ENCODE results near the gene EGLN1. TPM values are rescaled to one million over a fixed set of nuclear protein-coding genes. Genes with fewer than 3 reads are reported as not detected.

EGLN1 gene
- total RNA-seq, 1 experiment from 2014 or later, result 29.0 TPM

- in situ Hi-C loops (cut with HindIII; ENCODE audit: low pct_unique_long_range_greater_than_20kb, low sequenced_read_pairs) (no loop called here), intact Hi-C loops (cut with micrococcal nuclease; ENCODE audit: unreplicated experiment) (loop anchor here (5.0 kb wide), 1 partner anchor 61 kb away; no protein-coding TSS in a partner anchor)
- Histone ChIP-seq H3K27me3 (ENCODE audit: control insufficient read depth, insufficient read depth, low read length) (no peaks in the 10 kb centered on the region), H3K36me3 (ENCODE audit: control insufficient read depth, insufficient read depth, low read length) (peaks cover 4% of the 10 kb centered on the region; the same call in 1 of the 2 replicates), H3K4me1 (ENCODE audit: control insufficient read depth, insufficient read depth, low read length) (peaks cover 32% of the 10 kb centered on the region), H3K4me3 (ENCODE audit: low read depth in 2 of 2, low read length in 2 of 2) (peak overlapping the region; percentile 65 to 72), H3K27ac (ENCODE audit: low read length) (no peak overlapping the region), H3K9me3 (ENCODE audit: control insufficient read depth, insufficient read depth, low read depth, low read length) (no peaks in the 10 kb centered on the region)
- ChIA-PET CTCF (interaction anchor here (0.6 kb wide), 1 partner anchor 131 kb away, joined by 3 read pairs; no protein-coding TSS in a partner anchor), POLR2A (no interaction called here)
- no TSS peak for BruUV-seq (replicated peaks)
- ATAC-seq, result no peak
- DNase-seq (ENCODE audit: low read depth, low spot score), result no peak
- TF ChIP-seq TCF7L2 (IDR thresholded peaks at IDR 0.05; ENCODE audit: low read depth, low read length) (no peak), CTCF (IDR thresholded peaks at IDR 0.05) (no peak), SIN3A (IDR thresholded peaks at IDR 0.05; ENCODE audit: borderline replicate concordance, insufficient read depth, low read depth, low read length) (no peak)
Measured at GRCh38 chr1:231418741-231419107, 3.4 kb downstream of the EGLN1 start.

- ChIA-PET POLR2A (no interaction called here), CTCF (interaction anchor here (0.6 kb wide), 1 partner anchor 132 kb away, joined by 3 read pairs; no protein-coding TSS in a partner anchor)
- ATAC-seq (no peak), DNase-seq (ENCODE audit: low read depth, low spot score) (no peak)
- H3K27ac ChIP-seq (ENCODE audit: low read length), result no peak overlapping the region
- H3K36me3 ChIP-seq (ENCODE audit: control insufficient read depth, insufficient read depth, low read length), result peaks cover 4% of the 10 kb centered on the region; the same call in 1 of the 2 replicates
- peaks cover 30% of the 10 kb centered on the region for H3K4me1 ChIP-seq (ENCODE audit: control insufficient read depth, insufficient read depth, low read length)
- no peaks in the 10 kb centered on the region for H3K9me3 ChIP-seq (ENCODE audit: control insufficient read depth, insufficient read depth, low read depth, low read length)
- TF ChIP-seq TCF7L2 (IDR thresholded peaks at IDR 0.05; ENCODE audit: low read depth, low read length) (no peak), SIN3A (IDR thresholded peaks at IDR 0.05; ENCODE audit: borderline replicate concordance, insufficient read depth, low read depth, low read length) (no peak), REST (IDR thresholded peaks at IDR 0.05; ENCODE audit: insufficient read depth in 1 of 2, low read depth in 2 of 2, low read length in 1 of 2) (no peak)
- intact Hi-C loops (cut with micrococcal nuclease; ENCODE audit: unreplicated experiment) (loop anchor here (5.0 kb wide), 1 partner anchor 61 kb away; no protein-coding TSS in a partner anchor), in situ Hi-C loops (cut with HindIII; ENCODE audit: low pct_unique_long_range_greater_than_20kb, low sequenced_read_pairs) (no loop called here)
- no peaks in the 10 kb centered on the region for H3K27me3 ChIP-seq (ENCODE audit: control insufficient read depth, insufficient read depth, low read length)
- no TSS peak for BruUV-seq (replicated peaks)
- peak overlapping the region; percentile 65 to 72 for H3K4me3 ChIP-seq (ENCODE audit: low read depth in 2 of 2, low read length in 2 of 2)
Measured at GRCh38 chr1:231418101-231418740, 3.9 kb downstream of the EGLN1 start.

- no peak for ATAC-seq
- Histone ChIP-seq H3K36me3 (ENCODE audit: control insufficient read depth, insufficient read depth, low read length) (peaks cover 4% of the 10 kb centered on the region; the same call in 1 of the 2 replicates), H3K9me3 (ENCODE audit: control insufficient read depth, insufficient read depth, low read depth, low read length) (no peaks in the 10 kb centered on the region), H3K4me1 (ENCODE audit: control insufficient read depth, insufficient read depth, low read length) (peaks cover 26% of the 10 kb centered on the region), H3K27me3 (ENCODE audit: control insufficient read depth, insufficient read depth, low read length) (no peaks in the 10 kb centered on the region), H3K4me3 (ENCODE audit: low read depth in 2 of 2, low read length in 2 of 2) (peak overlapping the region in 1 of 2 experiments; percentile 6; a peak in 1 of 4 replicates), H3K27ac (ENCODE audit: low read length) (0 out of 2 replicates have a peak overlapping the region, but pooled peaks have one; percentile 26)
- no peak for TF ChIP-seq TCF7L2 (IDR thresholded peaks at IDR 0.05; ENCODE audit: low read depth, low read length)
- no peak for TF ChIP-seq REST (IDR thresholded peaks at IDR 0.05; ENCODE audit: insufficient read depth in 1 of 2, low read depth in 2 of 2, low read length in 1 of 2)
- TF ChIP-seq SIN3A (IDR thresholded peaks at IDR 0.05; ENCODE audit: borderline replicate concordance, insufficient read depth, low read depth, low read length), result no peak
- TF ChIP-seq CTCF (IDR thresholded peaks at IDR 0.05), result no peak
- intact Hi-C loops (cut with micrococcal nuclease; ENCODE audit: unreplicated experiment) (loop anchor here (5.0 kb wide), 1 partner anchor 60 kb away; no protein-coding TSS in a partner anchor), in situ Hi-C loops (cut with HindIII; ENCODE audit: low pct_unique_long_range_greater_than_20kb, low sequenced_read_pairs) (no loop called here)
- no peak for DNase-seq (ENCODE audit: low read depth, low spot score)
- ChIA-PET CTCF (no interaction called here), POLR2A (no interaction called here)
- BruUV-seq (replicated peaks), result no TSS peak
Measured at GRCh38 chr1:231417513-231417912, 4.6 kb downstream of the EGLN1 start.
